Right atrium auricular region (tissue), 2 donors: ENCODE data around the gene CLDN14. TPM values are rescaled to one million over a fixed set of nuclear protein-coding genes. Genes with fewer than 3 reads are reported as not detected.
A peak's percentile ranks its signal among the peaks of the same experiment; 100 is the strongest.

ENCODE experiments used
- DNase-seq: peaks from one replicate; pipeline ENCODE4 v3.0.0-alpha.2; 2019; ENCODE audit warnings: low spot score
- H3K27ac ChIP-seq, 2 donors: fragments of 200-600 bp; sonication (generic); 1 replicate in 1 of 2; 2 replicates in 1 of 2; pipeline ENCODE4 v1.5.1; 2016 to 2019
- H3K27me3 ChIP-seq, 2 donors: fragments of 200-600 bp; sonication (generic); one replicate each; pipeline versions ENCODE4 v1.5.1 to v1.6.0; 2017 to 2019
- H3K36me3 ChIP-seq: fragments of 200-600 bp; sonication (generic); one replicate; pipeline ENCODE4 v1.5.1; 2016
- H3K4me1 ChIP-seq, 2 donors: fragments of 200-600 bp; sonication (generic); one replicate each; pipeline versions ENCODE4 v1.5.1 to v1.6.0; 2017 to 2019
- H3K4me3 ChIP-seq, 2 donors: fragments of 200-600 bp; sonication (generic); 1 replicate in 1 of 2; 2 replicates in 1 of 2; pipeline ENCODE4 v1.5.1; 2017 to 2019; ENCODE audit warnings: mild to moderate bottlenecking in 1 of 2, moderate library complexity in 1 of 2
- H3K9me3 ChIP-seq, 2 donors: fragments of 200-600 bp; sonication (generic); one replicate each; pipeline ENCODE4 v1.5.1; 2019
- CTCF ChIP-seq, 2 donors: fragments of 200-600 bp; sonication (generic); IDR thresholded peaks; one replicate each; pipeline ENCODE4 v1.5.1; 2019; ENCODE audit warnings: antibody characterized with exemption in 2 of 2
- total RNA-seq, 2 donors: library from RNA; depleted of rRNA; stranded (reverse); fragments of >200 nt; gene quantifications; one replicate each; pipeline ENCODE4 v1.1.0, GENCODE V29; 2016

The CLDN14 gene
- total RNA-seq, 2 donors from 2014 or later: not detected

GRCh38 chr21:36437745-36438128 lies 42.2 kb downstream of the CLDN14 start:
- H3K4me3 ChIP-seq: no peak overlapping the region
- no peaks in the 10 kb centered on the region for H3K4me1 ChIP-seq
- no peak for TF ChIP-seq CTCF (IDR thresholded peaks at IDR 0.05)
- no peaks in the 10 kb centered on the region for H3K27me3 ChIP-seq
- no peak overlapping the region for H3K27ac ChIP-seq
- no peaks in the 10 kb centered on the region for H3K9me3 ChIP-seq
- DNase-seq: peak; percentile 77
- no peaks in the 10 kb centered on the region for H3K36me3 ChIP-seq

GRCh38 chr21:36436829-36437744 lies 42.8 kb downstream of the CLDN14 start:
- no peak for TF ChIP-seq CTCF (IDR thresholded peaks at IDR 0.05)
- no peak overlapping the region for H3K27ac ChIP-seq
- H3K36me3 ChIP-seq: no peaks in the 10 kb centered on the region

GRCh38 chr21:36434144-36434543 lies 45.8 kb downstream of the CLDN14 start:
- H3K27me3 ChIP-seq: no peaks in the 10 kb centered on the region
- H3K9me3 ChIP-seq: no peaks in the 10 kb centered on the region
- H3K4me1 ChIP-seq: peaks cover 0 to 21% of the 10 kb centered on the region in 2 donors
- H3K36me3 ChIP-seq: no peaks in the 10 kb centered on the region
- DNase-seq: no peak
- TF ChIP-seq CTCF (IDR thresholded peaks at IDR 0.05): no peak
- H3K4me3 ChIP-seq: no peak overlapping the region
- no peak overlapping the region for H3K27ac ChIP-seq

More at GRCh38 chr21:36436829-36437744, 42.8 kb downstream of the CLDN14 start:
- DNase-seq: no peak
- Histone ChIP-seq H3K27me3 (no peaks in the 10 kb centered on the region), H3K4me1 (no peaks in the 10 kb centered on the region), H3K9me3 (no peaks in the 10 kb centered on the region), H3K4me3 (no peak overlapping the region)

GRCh38 chr21:36433059-36433709 lies 46.7 kb downstream of the CLDN14 start:
- Histone ChIP-seq H3K27ac (no peak overlapping the region), H3K4me3 (no peak overlapping the region), H3K9me3 (no peaks in the 10 kb centered on the region), H3K36me3 (no peaks in the 10 kb centered on the region), H3K27me3 (no peaks in the 10 kb centered on the region), H3K4me1 (peaks cover 0 to 22% of the 10 kb centered on the region in 2 donors)
- TF ChIP-seq CTCF (IDR thresholded peaks at IDR 0.05): no peak
- no peak for DNase-seq

GRCh38 chr21:36431252-36431651 lies 48.7 kb downstream of the CLDN14 start:
- Histone ChIP-seq H3K4me3 (no peak overlapping the region), H3K27ac (peak overlapping the region; percentile 76 to 79)

More at GRCh38 chr21:36431252-36431651, 48.7 kb downstream of the CLDN14 start:
- Histone ChIP-seq H3K4me1 (peaks cover 0 to 22% of the 10 kb centered on the region in 2 donors), H3K9me3 (no peaks in the 10 kb centered on the region), H3K27me3 (no peaks in the 10 kb centered on the region), H3K36me3 (no peaks in the 10 kb centered on the region)
- TF ChIP-seq CTCF (IDR thresholded peaks at IDR 0.05): no peak
- DNase-seq: no peak
